Measurements from ENCODE around the gene STAT1. TPM values are rescaled to one million over a fixed set of nuclear protein-coding genes. Genes with fewer than 3 reads are reported as not detected.

STAT1 gene
- total RNA-seq, 2 experiments from 2014 or later, result 876 to 958 TPM

DNA sequence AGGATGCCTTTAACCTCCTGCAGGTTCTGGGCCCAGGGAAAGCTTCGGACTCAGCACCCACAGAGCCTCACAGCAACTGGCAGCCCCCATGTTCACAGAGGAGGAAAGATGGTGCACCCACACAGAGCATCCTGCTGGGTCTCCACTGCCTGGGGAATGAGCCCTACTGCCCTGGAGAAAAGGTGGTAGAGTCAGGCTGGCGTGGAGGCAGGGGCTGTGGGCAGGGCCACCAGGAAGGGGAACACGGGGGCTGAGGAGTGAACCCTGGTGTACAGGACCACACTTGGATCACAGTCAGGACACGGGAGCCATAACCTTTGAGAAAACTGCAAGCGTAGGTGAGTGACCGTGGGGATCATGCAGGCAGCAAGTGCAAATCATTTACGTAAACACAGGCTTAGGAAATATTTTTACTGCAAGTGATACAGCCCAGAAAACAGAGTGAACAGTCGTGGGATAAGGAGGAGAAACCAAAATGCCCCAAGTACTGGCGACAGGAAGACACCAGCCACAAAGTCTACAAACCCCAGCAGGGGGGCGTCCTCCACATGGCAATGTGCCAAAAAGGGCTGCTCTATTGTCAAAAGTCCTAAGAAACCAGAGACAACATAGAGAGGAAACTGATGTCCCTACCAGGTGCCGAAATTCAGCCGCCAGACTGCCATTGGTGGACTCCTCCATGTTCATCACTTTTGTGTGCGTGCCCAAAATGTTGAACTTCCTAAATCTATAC, 27.6 kb downstream of the STAT1 start:
- CTCF ChIA-PET, result interaction anchor here (1.0 to 3.4 kb wide), 4 partner anchors 12 to 162 kb away, joined by 3 to 14 read pairs (median 6); no protein-coding TSS in a partner anchor
- POLR2A ChIA-PET, result no interaction called here
- Mint-ChIP-seq H3K36me3 (ENCODE audit: low read depth) (peaks cover 93% of the 10 kb centered on the region), H3K9me3 (no peaks in the 10 kb centered on the region), H3K4me3 (no peak overlapping the region), H3K4me1 (peaks cover 84% of the 10 kb centered on the region), H3K27me3 (no peaks in the 10 kb centered on the region), H3K27ac (peak overlapping the region; percentile 31)
- DNase-seq, result no peak

DNA sequence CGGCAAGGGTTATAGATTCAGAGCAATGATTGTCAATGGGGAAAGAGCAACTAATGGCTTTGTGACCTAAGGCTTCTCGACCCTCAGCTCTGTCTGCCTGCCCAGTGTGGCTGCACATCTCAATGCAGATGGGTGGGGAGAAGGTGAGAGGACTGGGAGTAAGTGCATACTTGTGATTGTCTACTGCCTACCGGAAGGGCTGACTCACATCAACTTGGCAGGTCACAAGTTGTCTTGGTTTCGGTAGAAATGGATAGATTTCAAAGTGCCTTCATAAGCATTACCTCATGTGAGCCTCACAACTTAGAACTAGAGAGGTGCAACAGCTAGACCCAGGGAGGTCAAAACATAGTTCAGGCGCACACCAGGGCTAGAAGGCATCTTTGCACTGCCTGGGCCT, 29.4 kb downstream of the STAT1 start:
- H3K9me3 Mint-ChIP-seq, result no peaks in the 10 kb centered on the region
- ChIA-PET POLR2A (interaction anchor here (0.6 kb wide), 1 partner anchor 133 kb away, joined by 3 read pairs; no protein-coding TSS in a partner anchor), CTCF (interaction anchor here (1.0 to 3.4 kb wide), 3 partner anchors 9 to 12 kb away, joined by 3 to 14 read pairs (median 6); no protein-coding TSS in a partner anchor)
- H3K36me3 Mint-ChIP-seq (ENCODE audit: low read depth), result peaks cover 94% of the 10 kb centered on the region
- H3K4me1 Mint-ChIP-seq, result peaks cover 88% of the 10 kb centered on the region
- H3K27me3 Mint-ChIP-seq, result no peaks in the 10 kb centered on the region
- H3K27ac Mint-ChIP-seq, result peak overlapping the region; percentile 55
- DNase-seq, result no peak
- H3K4me3 Mint-ChIP-seq, result no peak overlapping the region

- peak overlapping the region; percentile 77 for H3K27ac Mint-ChIP-seq
- peaks cover 91% of the 10 kb centered on the region for H3K4me1 Mint-ChIP-seq
- no peaks in the 10 kb centered on the region for H3K9me3 Mint-ChIP-seq
- POLR2A ChIA-PET, result interaction anchor here (1.4 kb wide), 1 partner anchor 15 kb away, joined by 4 read pairs; no protein-coding TSS in a partner anchor
- peaks cover 94% of the 10 kb centered on the region for H3K36me3 Mint-ChIP-seq (ENCODE audit: low read depth)
- no peak overlapping the region for H3K4me3 Mint-ChIP-seq
- DNase-seq, result no peak
- no peaks in the 10 kb centered on the region for H3K27me3 Mint-ChIP-seq
- CTCF ChIA-PET, result interaction anchor here (1.1 to 1.7 kb wide), 3 partner anchors 8 to 71 kb away, joined by 3 to 5 read pairs (median 3); no protein-coding TSS in a partner anchor
Observed at GRCh38 chr2:190982262-190983034, 31.5 kb downstream of the STAT1 start.

- peak overlapping the region; percentile 33 for H3K27ac Mint-ChIP-seq
Observed at GRCh38 chr2:190981733-190982132, 32.2 kb downstream of the STAT1 start.

DNA sequence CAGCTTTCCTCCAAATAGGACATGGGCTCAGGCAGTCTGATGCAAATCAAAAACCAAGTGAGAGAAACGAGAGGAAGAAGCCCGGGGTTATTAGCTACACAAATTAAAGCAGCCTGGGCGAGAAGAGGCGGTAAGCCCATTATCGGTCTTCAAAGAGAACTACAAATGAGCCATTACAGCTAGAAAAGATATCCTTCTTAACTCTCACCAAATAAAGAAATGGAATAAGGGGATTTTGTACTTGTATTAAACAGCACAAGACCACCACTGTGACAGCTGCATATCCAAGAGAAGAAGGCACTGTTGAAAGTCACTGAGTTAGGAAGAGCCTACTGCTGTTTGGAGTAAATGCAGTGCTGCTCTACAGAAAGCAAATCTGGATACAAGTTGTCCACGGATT, 32.6 kb downstream of the STAT1 start:
- Mint-ChIP-seq H3K36me3 (ENCODE audit: low read depth) (peaks cover 92% of the 10 kb centered on the region), H3K9me3 (no peaks in the 10 kb centered on the region), H3K27me3 (no peaks in the 10 kb centered on the region), H3K4me3 (no peak overlapping the region), H3K4me1 (peaks cover 90% of the 10 kb centered on the region), H3K27ac (peak overlapping the region; percentile 88)
- CTCF ChIA-PET, result interaction anchor here (1.3 to 1.7 kb wide), 2 partner anchors 13 to 19 kb away, joined by 4 to 5 read pairs; no protein-coding TSS in a partner anchor
- POLR2A ChIA-PET, result no interaction called here
- no peak for DNase-seq

More at GRCh38 chr2:190981733-190982132, 32.2 kb downstream of the STAT1 start:
- no peaks in the 10 kb centered on the region for H3K27me3 Mint-ChIP-seq
- H3K4me3 Mint-ChIP-seq, result no peak overlapping the region
- ChIA-PET CTCF (interaction anchor here (1.3 to 1.7 kb wide), 2 partner anchors 13 to 19 kb away, joined by 4 to 5 read pairs; no protein-coding TSS in a partner anchor), POLR2A (no interaction called here)
- H3K4me1 Mint-ChIP-seq, result peaks cover 89% of the 10 kb centered on the region
- DNase-seq, result no peak
- H3K9me3 Mint-ChIP-seq, result no peaks in the 10 kb centered on the region
- peaks cover 92% of the 10 kb centered on the region for H3K36me3 Mint-ChIP-seq (ENCODE audit: low read depth)

GRCh38 chr2:190980630-190981209, 33.3 kb downstream of the STAT1 start:
- Mint-ChIP-seq H3K27me3 (no peaks in the 10 kb centered on the region), H3K27ac (peak overlapping the region; percentile 88), H3K4me3 (no peak overlapping the region), H3K36me3 (ENCODE audit: low read depth) (peaks cover 91% of the 10 kb centered on the region), H3K9me3 (no peaks in the 10 kb centered on the region), H3K4me1 (peaks cover 89% of the 10 kb centered on the region)
- no peak for DNase-seq
- ChIA-PET CTCF (interaction anchor here (0.6 to 1.7 kb wide), 4 partner anchors 12 to 27 kb away, joined by 3 to 5 read pairs (median 4); no protein-coding TSS in a partner anchor), POLR2A (no interaction called here)

DNA sequence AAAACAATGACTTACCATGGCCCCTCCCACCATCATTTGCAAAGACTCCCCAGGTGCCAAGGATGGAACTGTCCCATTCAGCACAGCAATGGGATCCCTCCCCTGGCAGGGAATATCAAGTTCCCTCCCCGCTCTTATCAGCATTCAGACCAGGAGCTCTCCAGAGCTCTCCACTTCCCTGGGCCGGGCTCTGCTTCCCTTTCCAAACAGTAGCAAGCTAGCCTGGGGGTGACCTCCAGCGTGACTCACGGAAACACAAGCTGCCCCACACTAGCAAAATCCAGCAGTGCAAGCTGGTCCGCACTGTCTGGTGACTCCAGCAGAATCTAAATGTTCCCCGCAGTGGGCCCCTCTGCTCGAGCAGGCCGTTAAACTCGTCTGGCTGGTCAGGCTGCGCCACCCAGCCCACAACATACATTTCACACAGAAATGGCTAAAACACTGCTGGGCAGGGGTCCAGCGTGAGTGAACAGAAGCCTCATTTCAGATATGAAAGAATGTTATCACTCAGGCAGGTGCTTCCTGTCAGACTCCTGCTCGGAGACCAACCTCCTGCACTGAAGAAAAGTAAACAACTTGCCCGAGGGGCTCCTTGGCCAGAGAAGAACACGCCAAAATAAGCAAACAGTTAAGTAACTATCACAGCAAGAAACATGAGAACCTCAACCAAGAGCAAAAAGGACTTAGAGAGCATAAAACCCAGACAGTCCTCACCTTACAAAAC, 33.9 kb downstream of the STAT1 start:
- no peak for DNase-seq
- CTCF ChIA-PET, result interaction anchor here (0.6 to 1.3 kb wide), 3 partner anchors 11 to 26 kb away, joined by 3 to 4 read pairs (median 3); no protein-coding TSS in a partner anchor
- H3K27me3 Mint-ChIP-seq, result no peaks in the 10 kb centered on the region
- no peak overlapping the region for H3K4me3 Mint-ChIP-seq
- POLR2A ChIA-PET, result interaction anchor here (0.7 kb wide), 1 partner anchor 9 kb away, joined by 3 read pairs; no protein-coding TSS in a partner anchor
- no peaks in the 10 kb centered on the region for H3K9me3 Mint-ChIP-seq
- peaks cover 92% of the 10 kb centered on the region for H3K36me3 Mint-ChIP-seq (ENCODE audit: low read depth)
- H3K4me1 Mint-ChIP-seq, result peaks cover 89% of the 10 kb centered on the region
- peak overlapping the region; percentile 88 for H3K27ac Mint-ChIP-seq

DNA sequence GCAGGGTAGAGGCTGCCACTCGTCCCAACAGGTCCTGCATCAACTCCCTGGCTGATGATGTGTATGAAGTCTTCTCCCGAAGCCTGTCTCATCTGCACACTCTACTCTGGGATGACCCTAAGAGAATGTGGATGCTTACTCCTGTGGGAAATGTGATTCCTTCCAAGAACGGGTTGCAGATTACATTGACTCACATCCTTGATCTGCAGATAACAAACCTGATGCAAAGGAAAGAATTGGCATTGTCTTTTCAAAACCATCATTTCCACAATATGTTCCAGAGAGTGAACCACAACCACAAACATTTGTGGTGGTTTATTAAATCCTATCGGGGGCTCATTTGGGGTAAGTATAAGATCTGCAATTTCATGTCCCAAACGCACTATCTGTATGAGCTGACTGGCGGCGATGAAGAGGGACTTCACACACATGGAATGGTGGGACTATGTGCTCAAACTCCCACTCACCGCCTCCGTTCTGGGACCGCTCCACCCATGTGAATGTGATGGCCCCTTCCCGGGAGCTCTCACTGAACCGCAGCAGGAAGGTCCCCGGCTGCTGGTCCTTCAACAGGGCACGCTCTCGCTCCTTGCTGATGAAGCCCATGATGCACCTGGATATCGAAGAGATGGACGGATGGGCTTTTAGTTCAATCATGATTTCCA, 35.5 kb downstream of the STAT1 start:
- Mint-ChIP-seq H3K36me3 (ENCODE audit: low read depth) (peaks cover 93% of the 10 kb centered on the region), H3K27me3 (no peaks in the 10 kb centered on the region), H3K4me1 (peaks cover 86% of the 10 kb centered on the region), H3K27ac (peak overlapping the region; percentile 63), H3K4me3 (no peak overlapping the region), H3K9me3 (no peaks in the 10 kb centered on the region)
- ChIA-PET CTCF (interaction anchor here (0.6 to 1.6 kb wide), 4 partner anchors 9 to 660 kb away, joined by 3 to 5 read pairs (median 4); no protein-coding TSS in a partner anchor), POLR2A (no interaction called here)
- no peak for DNase-seq

- Mint-ChIP-seq H3K4me3 (no peak overlapping the region), H3K27ac (no peak overlapping the region), H3K36me3 (ENCODE audit: low read depth) (peaks cover 94% of the 10 kb centered on the region), H3K27me3 (no peaks in the 10 kb centered on the region), H3K9me3 (no peaks in the 10 kb centered on the region), H3K4me1 (peaks cover 82% of the 10 kb centered on the region)
- DNase-seq, result no peak
- ChIA-PET CTCF (interaction anchor here (2.5 kb wide), 1 partner anchor 9 kb away, joined by 14 read pairs; no protein-coding TSS in a partner anchor), POLR2A (no interaction called here)
Observed at GRCh38 chr2:190977505-190977904, 36.5 kb downstream of the STAT1 start.

- Mint-ChIP-seq H3K9me3 (no peaks in the 10 kb centered on the region), H3K27ac (peak overlapping the region; percentile 25), H3K27me3 (no peaks in the 10 kb centered on the region), H3K4me1 (peaks cover 79% of the 10 kb centered on the region), H3K36me3 (ENCODE audit: low read depth) (peaks cover 93% of the 10 kb centered on the region), H3K4me3 (no peak overlapping the region)
- no peak for DNase-seq
- ChIA-PET POLR2A (no interaction called here), CTCF (interaction anchor here (0.7 to 3.4 kb wide), 3 partner anchors 8 to 19 kb away, joined by 3 to 14 read pairs (median 14); no protein-coding TSS in a partner anchor)
Observed at GRCh38 chr2:190976521-190976920, 37.5 kb downstream of the STAT1 start.

DNA sequence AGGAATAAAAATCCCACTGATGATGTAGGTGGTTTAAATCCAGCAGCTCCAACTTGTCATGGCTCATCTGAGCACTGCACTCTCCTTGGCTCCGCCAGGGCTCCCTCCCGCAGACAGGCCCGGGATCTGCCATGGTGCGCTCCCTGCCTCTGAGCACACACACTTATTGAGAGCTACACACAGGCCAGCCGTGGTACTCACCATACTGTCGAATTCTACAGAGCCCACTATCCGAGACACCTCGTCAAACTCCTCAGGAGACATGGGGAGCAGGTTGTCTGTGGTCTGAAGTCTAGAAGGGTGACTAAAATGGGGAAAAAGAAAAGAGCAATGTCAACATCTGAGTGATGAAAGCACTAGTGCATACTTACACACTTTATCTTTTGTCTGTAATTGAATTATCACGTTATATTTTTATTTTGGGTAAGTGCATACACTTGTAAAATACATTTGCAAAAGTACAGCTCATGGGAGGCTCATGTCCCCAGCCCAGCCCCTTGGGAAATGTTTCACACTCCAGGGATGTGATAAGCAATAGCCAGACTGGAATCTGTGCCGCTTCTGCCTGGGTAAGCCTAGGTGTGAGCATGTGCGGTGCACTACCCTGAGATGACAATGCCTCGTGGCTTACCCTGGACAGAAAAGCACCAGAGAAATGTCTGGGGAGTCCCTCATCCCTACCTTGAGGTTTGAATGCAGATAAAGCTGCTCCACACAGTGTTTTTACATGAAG, 39.2 kb downstream of the STAT1 start:
- Mint-ChIP-seq H3K4me1 (peaks cover 78% of the 10 kb centered on the region), H3K4me3 (no peak overlapping the region), H3K27ac (peak overlapping the region; percentile 68), H3K36me3 (ENCODE audit: low read depth) (peaks cover 93% of the 10 kb centered on the region), H3K9me3 (no peaks in the 10 kb centered on the region), H3K27me3 (no peaks in the 10 kb centered on the region)
- POLR2A ChIA-PET, result no interaction called here
- CTCF ChIA-PET, result interaction anchor here (0.8 to 3.4 kb wide), 7 partner anchors 8 to 37 kb away, joined by 3 to 14 read pairs (median 4); no protein-coding TSS in a partner anchor
- no peak for DNase-seq

Measured in activated CD4-positive, alpha-beta T cell treated with anti-CD3 and anti-CD28 coated beads, Interleukin-2, amount 10 ng/mL, durations not matched to agents 7 days and 5 days (primary cell).